Heart right ventricle (tissue), 16 donors: ENCODE measurements around the gene LDLRAD2. TPM values are rescaled to one million over a fixed set of nuclear protein-coding genes. Genes with fewer than 3 reads are reported as not detected.
A peak's percentile ranks its signal among the peaks of the same experiment; 100 is the strongest.

Source experiments
- ATAC-seq, 8 donors: fragments of 200-7000 bp; cut with Tn5 transposase; one replicate each; pipeline ENCODE4 v1.9.1; 2020; ENCODE audit warnings: mild to moderate bottlenecking in 8 of 8, moderate library complexity in 8 of 8, moderate number of reproducible peaks in 1 of 8
- DNase-seq, 2 donors: peaks; one replicate each; pipeline ENCODE4 v3.0.0-alpha.2; 2020
- H3K27ac ChIP-seq, 10 donors: fragments of 200-600 bp; sonication (generic) in 2 of 10; one replicate each; pipeline versions ENCODE4 v1.5.0 to v1.8.0; 2020 to 2022; ENCODE audit warnings: mild to moderate bottlenecking in 3 of 10
- H3K27me3 ChIP-seq, 7 donors: fragments of 200-600 bp; one replicate each; pipeline ENCODE4 v1.8.0; 2021 to 2022; ENCODE audit warnings: mild to moderate bottlenecking in 2 of 7
- H3K36me3 ChIP-seq, 9 donors: fragments of 200-600 bp; sonication (generic) in 1 of 9; one replicate each; pipeline versions ENCODE4 v1.5.0 to v1.8.0; 2020 to 2022; ENCODE audit warnings: mild to moderate bottlenecking in 2 of 9
- H3K4me1 ChIP-seq, 9 donors: fragments of 200-600 bp; sonication (generic) in 1 of 9; one replicate each; pipeline versions ENCODE4 v1.5.0 to v1.8.0; 2020 to 2022; ENCODE audit warnings: mild to moderate bottlenecking in 4 of 9
- H3K4me3 ChIP-seq, 10 donors: fragments of 200-600 bp; sonication (generic) in 2 of 10; one replicate each; pipeline versions ENCODE4 v1.5.0 to v1.8.0; 2020 to 2022; ENCODE audit warnings: mild to moderate bottlenecking in 7 of 10, moderate library complexity in 2 of 10
- H3K9me3 ChIP-seq, 11 donors: fragments of 200-600 bp in 10 of 11; sonication (generic) in 2 of 11; one replicate each; pipeline versions ENCODE4 v1.5.0 to v1.8.0; 2013 to 2022; ENCODE audit warnings: mild to moderate bottlenecking in 2 of 11, control low read depth in 1 of 11, moderate library complexity in 1 of 11
- CTCF ChIP-seq, 9 donors: fragments of 200-600 bp; sonication (generic) in 2 of 9; IDR thresholded peaks; one replicate each; pipeline versions ENCODE4 v1.5.0 to v1.8.0; 2021 to 2022; ENCODE audit warnings: antibody characterized with exemption in 9 of 9, mild to moderate bottlenecking in 5 of 9, moderate library complexity in 1 of 9
- WGBS, 2 donors: extraction: QIAGEN DNeasy Blood & Tissue Kit; methylation state at CpG; one replicate each; pipeline ENCODE4 v1.1.7; 2013; ENCODE audit warnings: inconsistent platforms in 1 of 2; 5-methylcytosine and 5-hydroxymethylcytosine counted together
- intact Hi-C, 10 donors: fragments of 100-400 bp; cut with DNase I; formaldehyde crosslinking; loops; one replicate each; pipeline versions ENCODE4 v1.11.1 to v1.14.2; 2022
- polyA plus RNA-seq, 2 donors: library from polyadenylated mRNA; stranded (reverse); fragments of 200-250 nt; gene quantifications; one replicate each; pipeline ENCODE4 v1.2.3, GENCODE V29; 2013
- total RNA-seq, 10 donors: library from RNA; stranded (reverse); fragmentation: NEBNext Ultra II Directional in 3 of 10; extraction: Animal tissue kit (Norgen Biotek cat#: 25700) in 3 of 10; gene quantifications; one replicate each; pipeline versions ENCODE4 v1.2.1 to v1.2.4, GENCODE V29; 2021 to 2023
- donor health status: Arrhythmogenic right ventricular cardiomyopathy.
- donor health status: ischemic (EF 13 %, LVEDD 7.1; RV severe dilation, severe dysfunction).
- donor health status: healthy with polysubstance abuse.
- donor health status: DM: no; HTN: yes; CAD: no.
- donor health status: DM: no; HTN: no; CAD: no.
- donor health status: ischemic (EF 25% LVEDD 6.9; RV normal size, moderate dysfunction).
- donor health status: ischemic (EF 25% LVEDD 5.7; RV mildly dilated, moderate dysfunction).
- donor health status: healthy.
- donor health status: DM: yes; HTN: yes; CAD: no.
- donor health status: Ischemic cardiomyopathy.
- donor health status: ischemic (EF 35%, LVEDD 5.7; RV mildly dilated, moderate dysfunction).
- donor health status: nonischemic (EF 11% LVEDD 7.7; RV severe dilation, severe dysfunction).
- donor health status: DM: yes; HTN: yes; CAD: no.
- donor health status: PGD.
- donor health status: ischemic (EF 29% LVEDD 5.4; RV normal size, mild dysfunction).
- donor health status: nonischemic (EF 23%, LVEDD 6.1; RV moderate dilation, normal function).

The LDLRAD2 gene
- total and polyA plus RNA-seq, 12 donors = 0.05 to 5.8 (median 1.7) TPM; not detected in 8

GRCh38 chr1:21818656-21819055 lies 6.6 kb downstream of the LDLRAD2 start:
- H3K4me1 ChIP-seq = peaks cover 0 to 33% (median 6%) of the 10 kb centered on the region in 9 donors
- intact Hi-C loops = no loop called here
- H3K4me3 ChIP-seq = no peak overlapping the region
- H3K27ac ChIP-seq = peak overlapping the region in 2 of 10 donors; percentile 16
- WGBS, 2 donors = 28 to 32% methylated on average over 9 of the region's 10 CpGs
- peaks cover 0 to 12% (median 0%) of the 10 kb centered on the region in 7 donors for H3K27me3 ChIP-seq
- ATAC-seq (peak in 6 of 8 donors; percentile 21 to 46 (median 30)), DNase-seq (peak in 1 of 2 donors; percentile 54)
- TF ChIP-seq CTCF (IDR thresholded peaks at IDR 0.05) = no peak
- H3K9me3 ChIP-seq = no peaks in the 10 kb centered on the region
- peaks cover 0 to 38% (median 21%) of the 10 kb centered on the region in 9 donors for H3K36me3 ChIP-seq

GRCh38 chr1:21820597-21821232 lies 8.7 kb downstream of the LDLRAD2 start:
- peaks cover 0 to 58% (median 42%) of the 10 kb centered on the region in 9 donors for H3K36me3 ChIP-seq
- ATAC-seq = no peak
- H3K4me1 ChIP-seq = peaks cover 0 to 20% (median 4%) of the 10 kb centered on the region in 9 donors
- TF ChIP-seq CTCF (IDR thresholded peaks at IDR 0.05) = no peak
- intact Hi-C loops = no loop called here
- 96 to 97% methylated on average over 9 of the region's 9 CpGs for WGBS, 2 donors
- no peaks in the 10 kb centered on the region for H3K27me3 ChIP-seq
- no peak for DNase-seq
- H3K4me3 ChIP-seq = no peak overlapping the region
- no peak overlapping the region for H3K27ac ChIP-seq
- H3K9me3 ChIP-seq = no peaks in the 10 kb centered on the region

GRCh38 chr1:21821385-21822019 lies 9.4 kb downstream of the LDLRAD2 start:
- no peaks in the 10 kb centered on the region for H3K27me3 ChIP-seq
- no peak overlapping the region for H3K27ac ChIP-seq
- intact Hi-C loops = no loop called here
- peak in 7 of 8 donors; percentile 5 to 30 (median 19) for ATAC-seq
- TF ChIP-seq CTCF (IDR thresholded peaks at IDR 0.05) = no peak
- peaks cover 0 to 17% (median 4%) of the 10 kb centered on the region in 9 donors for H3K4me1 ChIP-seq
- no peak overlapping the region for H3K4me3 ChIP-seq
- peaks cover 0 to 66% (median 50%) of the 10 kb centered on the region in 9 donors for H3K36me3 ChIP-seq
- WGBS, 2 donors = 93 to 96% methylated on average over 11 of the region's 11 CpGs
- no peak for DNase-seq
- H3K9me3 ChIP-seq = no peaks in the 10 kb centered on the region

- WGBS, 2 donors = 51% methylated on average over 9 of the region's 9 CpGs
- no peak overlapping the region for H3K4me3 ChIP-seq
- no peaks in the 10 kb centered on the region for H3K9me3 ChIP-seq
- H3K36me3 ChIP-seq = peaks cover 4 to 75% (median 58%) of the 10 kb centered on the region in 9 donors
- intact Hi-C loops = no loop called here
- peak; percentile 4 to 39 (median 32) for ATAC-seq
- H3K27ac ChIP-seq = no peak overlapping the region
- no peak for DNase-seq
- no peaks in the 10 kb centered on the region for H3K27me3 ChIP-seq
- peaks cover 0 to 17% (median 4%) of the 10 kb centered on the region in 9 donors for H3K4me1 ChIP-seq
- TF ChIP-seq CTCF (IDR thresholded peaks at IDR 0.05) = no peak
Observed at GRCh38 chr1:21822349-21822748, 10.3 kb downstream of the LDLRAD2 start.
